ENCODE results near the gene PNMA8B.

The PNMA8B gene

DNA sequence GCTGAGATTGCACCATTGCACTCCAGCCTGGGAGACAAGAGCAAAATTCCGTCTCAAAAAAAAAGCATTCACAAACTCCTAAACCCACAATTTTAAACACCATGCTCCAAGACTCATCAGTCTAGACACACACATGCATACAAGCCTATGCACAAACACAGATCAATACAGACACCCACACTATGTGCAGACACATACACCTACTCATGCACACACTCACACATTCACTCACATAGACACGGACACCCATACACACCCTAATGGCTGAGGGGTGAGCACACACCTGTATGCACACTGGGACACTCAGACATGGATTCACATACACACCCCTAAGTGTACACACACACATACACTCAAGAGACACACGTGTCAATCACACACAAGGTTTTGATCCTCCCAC, 9.3 kb downstream of the PNMA8B start:
- no peak for DNase-seq

DNA sequence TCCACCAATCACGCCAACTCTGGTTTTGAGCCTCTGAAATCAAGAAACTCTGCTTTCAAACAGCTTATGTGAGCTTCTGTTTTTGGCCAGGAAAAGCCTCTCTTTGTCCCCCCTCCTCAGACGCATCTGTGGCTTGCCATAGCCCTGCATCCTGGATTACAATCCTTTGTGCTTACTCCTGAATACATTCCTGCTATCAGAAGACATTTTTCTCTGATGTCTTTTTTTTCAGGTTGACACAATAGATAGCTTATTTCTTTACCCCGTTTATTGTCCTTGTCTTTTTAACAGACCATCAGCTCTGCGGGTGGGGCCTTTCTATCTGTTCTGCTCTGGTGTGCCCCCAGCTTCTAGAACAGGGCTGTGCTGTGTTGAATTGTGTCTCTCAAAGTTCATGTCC, 11.0 kb downstream of the PNMA8B start:
- no peak for DNase-seq

GRCh38 chr19:46482631-46483030, 13.0 kb downstream of the PNMA8B start:
- no peak for DNase-seq

DNA sequence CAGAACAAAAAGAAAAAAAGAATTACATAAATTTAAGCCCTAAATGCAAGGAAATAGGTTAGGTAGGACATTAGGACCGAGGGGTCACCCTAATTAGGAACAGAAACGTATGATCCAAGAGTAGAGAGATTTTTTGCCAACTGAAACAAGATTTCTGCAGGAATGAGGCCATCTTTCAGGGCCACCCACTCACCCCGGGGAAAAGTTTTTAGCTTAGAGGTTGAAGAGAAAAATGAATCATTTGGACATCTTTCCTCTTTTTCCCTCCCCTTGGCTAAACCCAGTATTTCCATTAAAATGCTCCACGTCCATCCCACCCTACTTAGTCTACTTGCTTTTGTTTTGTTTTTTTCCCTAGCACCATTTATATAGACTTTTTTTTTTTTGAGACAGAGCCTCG, 13.7 kb downstream of the PNMA8B start:
- no peak for DNase-seq

GRCh38 chr19:46481223-46481848, 14.3 kb downstream of the PNMA8B start:
- no peak for DNase-seq

- DNase-seq, result no peak
These were observed 15.3 kb downstream of the PNMA8B start for GRCh38 chr19:46480415-46480814.

- no peak for DNase-seq
These were observed 17.2 kb downstream of the PNMA8B start for GRCh38 chr19:46478356-46478986.

DNA sequence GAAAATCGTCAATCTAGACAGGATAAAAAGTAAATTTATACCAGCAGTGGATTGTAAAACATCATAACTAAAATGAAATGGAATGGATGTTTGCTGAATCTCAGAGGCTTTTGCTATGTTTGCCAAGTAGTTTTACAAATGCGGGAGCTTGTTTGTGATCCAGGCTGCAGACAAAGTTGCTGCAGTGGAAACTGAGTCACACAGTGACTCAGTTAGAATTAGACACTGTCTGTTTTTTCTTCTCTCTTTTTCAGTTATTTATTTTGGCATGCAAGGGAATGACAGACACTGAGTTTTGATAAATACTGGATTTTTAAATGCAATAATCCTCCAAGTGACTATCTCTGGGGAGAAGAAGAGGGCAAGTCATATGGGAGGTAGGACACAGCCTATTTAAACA, 19.7 kb downstream of the PNMA8B start:
- DNase-seq, result no peak

DNA sequence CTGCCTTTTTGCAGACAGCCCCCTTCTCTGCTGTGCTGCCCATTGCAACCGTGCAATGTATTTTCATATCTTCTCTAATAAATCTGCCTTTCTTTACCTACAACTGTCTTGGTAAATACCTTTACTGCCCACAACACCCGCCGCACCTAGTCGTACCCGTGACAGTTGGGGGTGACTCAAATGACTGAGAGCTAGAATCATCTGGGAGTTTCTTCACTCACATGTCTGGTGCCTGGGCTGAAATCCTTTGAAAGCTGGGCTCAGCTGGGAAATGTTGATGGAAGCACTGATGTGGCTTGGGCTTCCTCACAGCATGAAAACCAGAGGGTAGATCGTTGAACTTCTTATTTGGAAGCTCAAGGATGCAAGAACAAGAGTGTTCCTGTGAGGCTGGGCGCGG, 21.5 kb downstream of the PNMA8B start:
- no peak for DNase-seq

DNA sequence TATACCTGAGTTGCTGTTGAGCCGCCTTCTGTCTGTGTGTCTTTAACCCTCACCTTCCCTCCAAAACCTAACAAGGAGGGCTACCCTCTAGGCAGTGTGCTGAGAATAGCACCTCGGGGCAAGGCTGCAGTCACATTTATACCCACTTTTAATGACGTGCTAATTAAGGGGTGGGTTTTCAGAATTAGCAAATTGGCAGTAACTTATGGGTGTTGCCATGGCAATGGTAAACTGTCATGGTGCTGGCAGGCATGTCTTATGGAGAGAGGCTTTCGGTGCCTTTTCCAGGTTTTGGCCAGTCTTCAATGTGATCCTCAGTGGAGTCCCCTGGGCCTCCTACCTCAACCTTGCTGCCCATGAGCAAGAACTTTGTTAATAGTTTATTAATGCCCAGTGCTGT, 23.1 kb downstream of the PNMA8B start:
- DNase-seq, result no peak

- DNase-seq, result no peak
These were observed 23.7 kb downstream of the PNMA8B start for GRCh38 chr19:46471811-46472543.

DNA sequence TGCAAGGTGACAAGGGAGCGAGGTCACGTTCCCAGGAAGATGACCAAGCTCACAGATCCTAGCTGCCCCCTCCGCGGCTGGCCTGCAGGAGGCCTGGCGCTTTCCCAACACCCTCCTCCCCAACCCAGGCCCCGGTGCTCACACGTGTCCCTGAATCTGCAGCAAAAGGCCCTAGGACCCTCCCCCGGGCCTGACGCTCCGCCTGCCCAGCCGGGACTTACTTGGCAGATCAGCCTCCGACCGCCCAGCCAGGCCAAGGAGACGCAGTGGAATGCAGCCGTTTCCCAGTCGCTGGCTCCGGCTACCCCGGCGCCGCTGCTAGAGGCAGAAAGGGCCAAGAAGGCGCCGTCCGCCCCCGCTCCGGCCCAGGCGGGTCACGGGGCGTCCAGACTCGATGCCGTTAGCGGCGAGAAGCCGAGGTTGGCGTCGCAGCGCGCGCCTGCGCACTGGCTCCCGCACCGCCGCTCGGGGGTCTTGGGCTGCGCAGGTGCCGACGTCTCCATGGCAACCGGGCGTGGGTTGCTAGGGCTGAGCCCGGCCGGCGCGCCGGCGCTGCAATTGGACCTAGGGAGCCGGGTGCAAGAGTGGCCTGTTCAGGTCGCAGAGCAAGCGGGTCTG, 24.4 kb downstream of the PNMA8B start, which contains the start of gene PNMA8A:
PNMA8A (minus strand) TSS at position 448 of the 618 bp plus-strand sequence. CDS start 528 bp downstream, outside the sequence.
- DNase-seq, result no peak

DNA sequence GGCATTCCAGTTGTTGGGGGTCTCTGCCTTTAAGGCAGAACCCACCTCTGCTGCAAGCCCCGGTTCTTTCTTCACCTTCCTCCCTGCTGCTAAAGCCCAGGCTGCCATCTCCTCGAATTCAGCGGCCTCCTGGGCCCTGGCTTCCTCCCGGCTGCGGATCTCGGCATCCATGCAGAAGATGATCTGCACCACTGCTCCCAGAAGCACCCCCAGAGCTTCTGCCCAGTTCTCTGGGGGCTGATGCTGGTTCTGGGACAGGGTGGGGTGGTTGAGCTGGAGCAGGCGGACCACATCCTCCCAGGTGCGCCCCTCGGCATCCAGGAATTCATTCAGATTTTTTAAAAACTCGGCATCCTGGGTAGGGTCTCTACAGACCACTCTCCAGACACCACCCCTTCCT, 25.3 kb downstream of the PNMA8B start:
- no peak for DNase-seq

DNA sequence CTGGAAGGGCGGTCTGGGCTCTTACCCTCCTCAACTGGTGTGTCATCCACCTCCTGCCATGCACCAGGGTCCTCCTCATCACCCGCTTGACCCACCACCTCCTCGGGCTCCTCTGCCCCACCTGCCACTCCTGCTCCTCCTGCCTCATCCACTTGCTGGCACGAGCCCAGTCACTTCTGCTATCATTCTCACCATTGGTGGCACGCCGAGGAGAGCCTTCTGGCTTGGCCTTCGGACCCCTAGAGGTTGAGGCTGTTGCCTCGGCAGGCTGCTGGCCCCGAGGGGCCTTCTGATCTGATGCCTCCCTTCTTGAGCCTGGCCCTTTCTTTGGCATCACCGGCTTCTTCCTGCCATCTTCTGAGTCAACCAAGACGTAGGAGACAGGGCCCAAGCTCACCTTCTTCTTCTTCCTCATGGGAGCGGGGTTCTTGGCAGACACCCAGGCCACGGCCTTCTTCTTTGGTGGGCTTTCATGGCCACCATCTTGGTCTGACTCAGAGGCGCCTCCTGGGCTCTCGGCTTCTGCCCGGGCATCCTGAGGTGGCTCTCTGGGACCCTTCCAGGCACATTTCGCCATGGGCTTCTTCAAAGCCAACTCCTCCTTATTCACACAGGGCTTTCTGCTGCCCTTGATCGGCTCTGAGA, 26.0 kb downstream of the PNMA8B start:
- DNase-seq, result no peak

- no peak for DNase-seq
These were observed 29.0 kb downstream of the PNMA8B start for GRCh38 chr19:46466536-46467196.

- DNase-seq, result no peak
These were observed 32.2 kb downstream of the PNMA8B start for GRCh38 chr19:46463516-46463915.

DNA sequence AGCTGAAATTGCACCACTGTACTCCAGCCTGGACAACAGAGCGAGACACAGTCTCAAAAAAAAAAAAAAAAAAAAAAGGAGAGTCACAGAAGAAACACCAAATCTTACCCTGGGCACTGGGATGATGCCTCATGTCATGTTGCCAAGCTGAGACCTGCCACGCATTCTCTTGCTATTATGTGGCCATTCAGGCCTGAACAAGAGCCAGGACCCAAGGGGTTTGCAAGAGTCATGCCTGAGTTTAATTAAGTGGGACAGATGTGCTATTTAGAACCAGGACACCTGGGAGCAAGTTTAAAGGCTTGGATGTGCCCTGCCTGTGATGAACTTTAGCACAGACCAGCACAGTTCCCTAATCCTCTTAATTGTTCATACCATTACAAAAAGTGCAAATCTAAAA, 34.1 kb downstream of the PNMA8B start:
- no peak for DNase-seq

DNA sequence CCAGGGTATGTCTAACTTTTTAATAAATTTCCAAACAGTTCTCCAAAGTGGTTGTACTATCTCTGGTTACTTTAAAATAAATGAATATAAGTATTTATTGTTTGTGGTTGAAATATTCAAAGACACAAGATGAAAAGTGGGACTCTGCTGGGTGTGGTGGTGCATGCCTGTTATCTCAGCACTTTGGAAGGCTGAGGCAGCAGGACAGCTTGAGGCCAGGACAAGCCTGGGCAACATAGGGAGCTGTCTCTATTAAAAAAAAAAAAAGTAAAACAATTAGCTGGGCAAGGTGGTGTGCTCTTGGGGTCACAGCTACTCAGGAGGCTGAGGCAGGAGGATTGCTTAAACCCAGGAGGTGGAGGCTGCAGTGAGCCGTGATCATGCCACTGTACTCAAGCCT, 34.7 kb downstream of the PNMA8B start:
- no peak for DNase-seq

- DNase-seq, result no peak
These were observed 35.6 kb downstream of the PNMA8B start for GRCh38 chr19:46460055-46460454.

- DNase-seq, result no peak
These were observed 38.7 kb downstream of the PNMA8B start for GRCh38 chr19:46456930-46457329.

DNA sequence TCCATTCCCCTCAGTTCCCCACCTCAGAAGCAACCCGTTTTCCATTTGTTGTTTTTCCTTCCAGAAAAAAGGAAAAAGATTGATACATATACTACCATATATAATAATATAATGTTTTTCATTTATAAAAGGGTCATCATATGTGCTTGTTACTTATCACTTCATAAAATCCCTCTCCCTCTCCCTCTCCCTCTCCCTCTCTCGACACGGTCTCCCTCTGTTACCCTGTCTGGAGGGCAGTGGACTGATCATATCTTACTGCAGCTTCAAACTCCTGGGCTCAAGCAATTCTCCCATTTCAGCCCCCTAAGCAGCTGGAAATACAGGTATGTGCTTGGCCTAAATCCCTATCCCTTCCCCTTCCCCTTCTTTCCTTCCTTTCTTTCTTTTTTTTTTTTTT, 41.4 kb downstream of the PNMA8B start:
- no peak for DNase-seq

- DNase-seq, result no peak
These were observed 42.0 kb downstream of the PNMA8B start for GRCh38 chr19:46453661-46454060.

GRCh38 chr19:46452186-46452585, 43.5 kb downstream of the PNMA8B start:
- DNase-seq, result no peak
